CD4-positive, alpha-beta T cell treated with Interleukin-4 for 4 hours (primary cell): Measurements from ENCODE around the gene ACP7.
A peak's percentile ranks its signal among the peaks of the same experiment; 100 is the strongest.
"Not testable (repeated sequence)": the region's sequence is repeated elsewhere in the genome, so short reads cannot be mapped to it uniquely, and the experiment has no call there.

Source experiments
- DNase-seq: peaks from one replicate; pipeline ENCODE4 v3.0.0-alpha.2; 2020

The ACP7 gene

DNA sequence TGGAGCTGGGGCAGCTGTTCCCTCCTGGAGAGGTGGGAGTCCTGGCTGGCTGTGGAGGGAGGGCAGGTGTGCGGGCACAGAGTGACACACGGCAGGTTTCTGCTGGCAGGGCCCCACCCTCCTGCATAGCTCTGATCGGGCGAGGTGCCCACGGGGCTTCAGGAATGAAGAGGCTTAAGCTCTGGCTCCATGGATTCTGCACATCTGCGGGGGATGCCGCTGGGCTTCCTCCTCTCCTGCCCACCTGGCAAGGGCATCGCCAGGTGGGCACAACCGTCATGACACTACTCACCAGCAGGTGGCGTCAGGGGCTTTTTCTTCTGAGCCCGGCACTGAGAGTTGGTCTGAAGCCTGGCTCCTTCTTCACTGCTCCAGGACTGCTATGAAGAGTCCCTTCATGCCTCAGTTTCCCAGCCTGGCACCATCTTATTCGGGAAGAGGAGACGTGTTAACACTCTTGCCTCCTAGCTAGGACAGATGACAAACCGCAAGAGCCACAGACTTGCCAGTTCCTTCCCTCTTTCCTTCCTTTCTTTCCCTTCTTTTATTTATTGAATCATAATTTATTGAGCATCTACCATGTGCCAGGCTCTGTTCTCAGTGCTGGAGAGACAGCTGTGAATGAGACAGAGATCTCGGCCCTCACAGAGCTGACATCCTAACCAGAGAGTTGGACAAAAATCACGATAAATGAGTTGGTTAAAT, 26.2 kb downstream of the ACP7 start:
- DNase-seq, result peak; percentile 56

DNA sequence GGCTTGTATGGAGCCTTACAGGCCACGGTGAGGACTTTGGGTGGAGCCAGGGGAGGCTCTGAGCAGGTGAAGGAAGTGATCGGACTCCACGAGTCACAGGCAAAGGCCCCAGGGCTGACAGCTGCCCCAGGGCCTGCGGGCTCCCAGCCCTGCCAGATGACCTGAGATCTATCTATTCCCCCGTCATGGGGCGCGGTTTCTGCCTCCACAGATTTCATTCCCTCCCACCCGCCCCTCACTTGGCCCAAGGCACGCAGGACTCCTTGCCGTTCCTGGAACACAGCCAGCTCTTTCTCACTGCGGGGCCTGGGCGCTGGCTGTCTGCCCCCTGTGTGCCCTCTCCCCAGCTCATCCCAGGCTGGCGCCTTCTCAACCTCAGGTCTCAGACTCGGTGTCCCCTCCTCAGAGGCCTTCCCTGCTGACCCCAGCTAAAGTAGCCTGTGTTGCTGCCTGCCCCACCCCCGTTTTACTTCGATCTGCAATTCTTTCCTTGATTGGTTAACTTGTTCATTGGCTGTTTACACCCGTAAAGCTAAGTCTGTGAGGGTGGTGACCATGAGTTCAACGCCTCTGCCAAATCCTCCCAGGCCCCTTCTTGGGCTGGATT, 27.5 kb downstream of the ACP7 start:
- no peak for DNase-seq

DNA sequence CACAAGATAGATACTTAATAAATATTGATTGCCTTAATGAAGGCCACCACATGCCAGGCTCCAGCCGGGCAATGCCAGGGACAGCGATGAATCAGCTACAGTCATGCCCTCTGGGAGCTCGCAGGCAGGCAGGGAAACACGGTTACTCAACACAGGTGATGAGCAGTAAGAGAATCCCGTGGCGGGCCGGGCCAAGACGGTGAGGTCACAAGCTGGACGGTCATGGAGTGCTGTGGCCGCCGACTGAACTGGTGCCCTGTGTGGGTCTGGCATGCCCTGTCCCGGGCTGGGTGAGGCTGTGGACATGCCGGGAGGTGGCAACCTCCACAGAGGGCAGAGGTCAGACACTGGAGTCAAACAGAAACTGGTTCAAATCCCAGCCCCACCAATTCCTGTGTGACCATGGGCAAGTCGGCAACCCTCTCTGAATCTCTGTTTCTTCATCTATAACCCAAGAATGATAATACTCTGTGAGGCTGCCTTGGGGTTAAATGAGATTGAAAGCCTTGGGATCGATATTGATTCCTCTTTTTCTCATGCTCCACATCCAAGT, 28.2 kb downstream of the ACP7 start:
- DNase-seq, result no peak

DNA sequence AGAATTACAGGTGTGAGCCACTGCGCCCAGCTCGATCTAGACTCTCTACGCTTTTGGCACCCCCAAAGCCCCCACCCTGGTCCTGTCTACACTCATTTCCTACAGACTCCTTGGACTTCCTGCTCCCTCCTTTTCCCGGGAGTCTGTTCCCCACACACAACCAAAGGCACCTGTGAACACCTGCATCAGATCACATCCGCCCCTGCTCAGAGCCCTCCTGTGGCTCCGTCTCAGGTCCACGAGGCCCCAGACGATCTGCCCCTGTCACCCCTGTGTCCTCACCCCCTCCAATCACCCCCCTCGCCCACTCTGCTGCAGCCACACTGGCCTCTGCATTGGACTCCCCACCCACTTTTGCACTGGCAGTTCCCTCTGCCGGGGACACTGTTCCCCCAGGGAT, 29.0 kb downstream of the ACP7 start:
- no peak for DNase-seq

DNA sequence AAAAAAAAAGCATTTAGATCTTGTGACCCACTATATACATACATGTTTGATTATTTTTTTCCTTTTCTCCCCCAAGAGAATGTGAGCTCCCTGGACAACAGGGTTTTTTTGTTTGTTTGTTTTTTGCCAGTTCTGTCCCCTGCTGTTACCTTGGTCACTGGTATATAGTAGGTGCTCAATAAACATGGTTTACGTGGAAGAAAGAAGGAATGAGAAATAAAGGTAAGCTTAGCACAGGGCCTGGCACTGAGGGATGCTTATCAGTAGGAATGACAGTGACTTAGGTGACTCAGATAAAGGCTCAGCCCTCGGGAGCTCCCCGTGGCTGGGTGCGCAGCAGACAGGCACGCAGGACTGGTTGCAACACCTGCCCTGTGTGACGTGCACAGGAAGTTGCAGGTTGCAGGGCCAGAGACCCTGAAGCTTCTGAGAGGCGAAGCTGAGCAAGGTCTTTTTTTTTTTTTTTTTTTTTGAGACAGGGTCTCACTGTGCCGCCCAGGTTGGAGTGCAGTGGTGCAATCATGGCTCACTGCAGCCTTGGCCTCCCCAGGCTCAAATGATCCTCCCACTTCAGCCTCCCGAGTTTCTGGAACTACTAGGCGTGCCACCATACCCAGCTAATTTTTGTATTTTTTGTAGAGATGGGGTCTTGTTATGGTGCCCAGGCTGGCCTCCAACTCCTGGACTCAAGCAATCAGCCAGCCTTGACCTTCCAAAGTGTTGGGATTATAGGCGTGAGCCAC, 31.1 kb downstream of the ACP7 start:
- DNase-seq, result no peak

DNA sequence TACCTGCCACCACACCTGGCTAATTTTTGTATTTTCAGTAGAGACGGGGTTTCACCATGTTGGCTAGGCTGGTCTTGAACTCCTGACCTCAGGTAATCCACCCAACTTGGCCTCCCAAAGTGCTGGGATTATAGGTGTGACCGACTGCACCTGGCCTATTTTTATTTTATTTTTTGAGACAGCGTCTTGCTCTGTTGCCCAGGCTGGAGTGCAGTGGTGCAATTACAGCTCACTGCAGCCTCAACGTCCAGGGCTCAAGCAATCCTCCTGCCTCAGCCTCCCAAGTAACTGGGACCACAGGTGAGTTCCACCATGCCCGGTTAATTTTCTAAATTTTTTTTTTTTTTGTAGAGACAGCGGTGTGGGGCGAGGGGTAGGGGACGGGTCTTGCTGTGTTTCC, 32.9 kb downstream of the ACP7 start:
- DNase-seq, result not testable (repeated sequence)

DNA sequence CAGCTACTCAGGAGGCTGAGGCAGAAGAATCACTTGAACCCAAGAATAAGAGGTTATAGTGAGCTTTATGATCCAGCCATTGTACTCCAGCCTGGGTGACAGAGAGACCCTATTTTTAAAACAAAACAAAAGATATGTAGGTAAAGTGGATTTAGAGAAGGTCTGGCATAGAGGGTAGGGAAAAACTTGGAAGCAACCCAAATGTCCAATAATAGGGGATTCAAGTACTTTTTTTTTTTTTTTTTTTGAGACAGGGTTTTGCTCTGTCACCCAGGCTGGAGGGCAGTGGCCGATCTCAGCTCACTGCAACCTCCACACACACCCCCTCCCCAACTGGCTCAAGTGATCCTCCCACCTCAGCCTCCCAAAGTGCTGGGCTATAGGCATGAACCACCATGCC, 35.7 kb downstream of the ACP7 start:
- no peak for DNase-seq

DNA sequence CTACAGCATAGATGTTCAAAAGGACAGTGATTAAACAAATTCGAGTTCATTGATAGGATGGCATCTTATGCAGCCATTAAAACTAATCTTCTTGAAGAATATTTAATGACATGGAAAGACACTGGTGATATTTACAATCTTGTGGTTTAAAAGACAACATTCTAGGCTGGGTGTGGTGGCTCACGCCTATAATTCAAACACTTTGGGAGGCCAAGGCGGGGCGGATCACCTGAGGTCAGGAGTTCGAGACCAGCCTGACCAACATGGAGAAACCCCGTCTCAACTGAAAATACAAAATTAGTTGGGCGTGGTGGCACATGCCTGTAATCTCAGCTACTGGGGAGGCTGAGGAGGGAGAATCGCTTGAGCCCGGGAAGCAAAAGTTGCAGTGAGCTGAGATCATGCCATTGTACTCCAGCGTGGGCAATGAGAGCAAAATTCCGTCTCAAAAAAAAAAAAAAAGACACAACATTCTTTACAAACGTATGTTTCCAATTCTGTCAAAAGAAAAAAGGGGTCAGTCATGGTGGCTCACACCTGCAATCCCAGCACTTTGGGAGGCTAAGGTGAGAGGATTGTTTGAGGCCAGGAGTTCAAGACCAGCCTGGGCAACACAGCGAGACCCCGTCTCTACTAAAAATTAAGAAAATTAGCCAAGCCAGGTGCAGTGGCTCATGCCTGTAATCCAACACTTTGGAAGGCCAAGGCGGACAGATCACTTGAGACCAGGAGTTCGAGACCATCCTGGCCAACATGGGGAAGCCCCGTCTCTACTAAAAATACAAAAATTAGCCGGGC, 39.0 kb downstream of the ACP7 start:
- no peak for DNase-seq

DNA sequence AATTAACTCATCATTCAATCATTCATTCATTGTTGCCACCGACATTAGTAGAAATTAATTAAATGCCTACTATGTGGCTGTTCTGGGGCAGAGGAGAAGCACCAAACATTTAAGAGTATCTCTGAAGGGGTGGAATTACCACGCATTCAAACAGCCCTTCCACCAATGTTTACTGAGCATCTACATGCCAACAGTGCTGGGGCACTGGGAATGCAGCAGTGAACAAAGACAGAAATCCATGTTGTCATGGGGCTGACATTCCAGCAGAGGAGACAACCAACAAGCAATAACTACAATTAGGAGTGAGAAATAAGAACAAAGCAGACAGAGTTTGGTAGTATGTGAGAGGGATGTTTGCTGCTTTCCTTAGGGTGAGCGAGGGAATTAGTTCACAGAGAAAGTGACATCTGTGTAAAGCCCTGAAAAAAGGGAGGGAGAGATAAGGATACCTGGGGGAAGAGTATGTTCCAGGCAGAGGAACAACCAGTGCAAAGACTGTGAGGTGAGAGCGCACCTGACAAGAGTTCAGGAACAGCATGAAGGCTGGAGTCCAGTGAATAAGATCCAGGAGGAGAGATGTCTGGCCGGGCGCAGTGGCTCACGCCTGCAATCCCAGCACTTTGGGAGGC, 40.1 kb downstream of the ACP7 start:
- DNase-seq, result no peak

DNA sequence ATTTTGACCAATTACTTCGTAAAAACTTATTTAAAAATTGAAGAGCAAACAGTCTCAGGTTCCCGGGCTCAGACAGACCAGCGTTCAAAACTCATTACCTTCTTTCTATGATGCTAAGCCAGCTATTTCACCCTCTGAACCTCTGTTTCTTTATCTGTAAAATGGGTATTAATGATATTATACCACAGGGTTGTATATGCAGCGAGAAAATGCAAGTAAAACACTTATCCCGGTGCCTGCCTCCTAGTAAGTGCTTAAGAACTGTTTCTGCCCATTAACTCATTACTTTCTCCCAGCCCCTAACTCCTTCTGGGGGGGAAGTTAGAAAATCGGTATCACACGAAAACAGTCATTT, 41.0 kb downstream of the ACP7 start:
- DNase-seq, result no peak

DNA sequence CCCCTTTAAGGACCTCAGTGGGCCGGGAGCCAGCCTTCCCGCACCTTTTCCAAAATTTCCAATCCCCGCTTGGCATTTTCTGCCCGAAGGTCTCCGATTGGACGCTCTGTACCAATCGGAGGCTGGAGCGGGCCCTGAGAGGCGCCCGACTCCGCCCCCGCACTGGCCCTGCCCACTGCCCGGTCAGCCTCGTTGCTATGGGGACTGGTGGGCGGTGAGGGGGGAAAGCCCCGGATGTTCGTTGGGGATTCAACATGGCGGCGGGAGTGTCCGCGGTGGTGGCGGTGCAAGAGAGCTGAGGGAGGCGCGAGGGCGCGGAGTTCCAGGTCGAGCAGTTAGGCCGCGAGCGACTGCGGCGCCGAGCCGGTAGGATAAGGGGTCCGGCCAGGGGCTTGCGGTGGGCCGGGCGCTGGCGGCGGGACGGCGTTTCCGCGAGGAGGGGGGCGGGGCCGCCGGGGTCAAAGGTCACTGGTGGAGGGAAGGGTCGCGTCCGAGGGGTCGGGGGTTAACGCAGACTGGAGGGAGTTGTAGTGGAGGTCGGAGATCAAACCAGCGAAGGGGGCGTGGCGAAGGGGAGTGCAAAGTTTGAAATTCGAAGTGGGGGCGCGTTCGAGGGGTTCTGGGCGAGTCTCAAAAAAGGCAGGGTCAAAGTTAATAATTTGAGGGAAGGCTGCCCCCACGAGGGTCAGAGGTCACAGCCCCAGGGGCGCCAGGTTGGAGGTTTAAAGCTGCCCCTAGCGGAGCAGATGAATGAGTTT, 41.6 kb downstream of the ACP7 start, which contains the start of gene PAK4:
TSS of gene PAK4 (plus strand) at position 233 of the 758 bp plus-strand sequence. CDS start 43,768 bp downstream, outside the sequence.
- DNase-seq, result peak; percentile 96

DNA sequence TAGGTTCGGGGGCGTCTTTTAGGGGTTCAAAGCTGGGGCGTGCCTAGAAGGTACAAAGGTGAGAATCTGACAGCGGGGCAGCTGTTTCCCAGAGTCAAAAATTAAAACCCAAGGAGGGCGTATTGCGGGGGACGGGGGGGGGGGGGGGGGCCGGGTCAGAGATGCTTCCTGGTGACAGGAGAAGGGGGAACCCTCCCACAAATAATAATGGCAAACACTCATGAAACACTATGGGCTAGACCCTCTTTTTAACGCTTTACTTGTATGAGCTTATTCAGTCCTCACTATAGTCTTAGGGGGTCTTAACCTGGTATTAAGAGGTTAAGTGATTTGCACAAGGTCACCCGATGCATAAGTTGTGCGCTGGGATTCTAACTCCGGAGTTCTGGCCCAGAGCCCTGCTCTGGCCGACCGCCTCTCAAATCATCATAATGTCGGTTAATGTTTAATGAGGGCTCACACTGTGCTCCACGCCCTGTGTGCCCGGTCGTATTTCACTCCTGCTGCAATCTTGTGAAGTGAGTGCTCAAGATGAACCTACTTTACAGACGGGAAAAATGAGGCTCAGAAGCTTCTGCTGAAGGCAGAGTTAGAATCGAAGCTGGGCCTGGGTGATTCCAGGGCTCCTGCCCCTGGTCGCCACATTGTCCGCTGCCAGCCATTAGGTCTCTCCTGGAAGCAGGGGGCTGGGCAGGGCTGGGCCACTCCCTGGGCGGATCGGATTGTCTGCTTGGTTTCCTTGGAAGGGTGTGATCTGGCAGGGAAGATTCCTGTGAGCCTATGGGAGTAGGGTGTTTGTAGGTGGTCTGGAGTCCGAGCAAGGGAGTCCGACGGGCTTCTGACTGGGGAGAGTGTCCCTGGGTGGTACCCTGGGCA, 42.4 kb downstream of the ACP7 start:
- DNase-seq, result no peak

DNA sequence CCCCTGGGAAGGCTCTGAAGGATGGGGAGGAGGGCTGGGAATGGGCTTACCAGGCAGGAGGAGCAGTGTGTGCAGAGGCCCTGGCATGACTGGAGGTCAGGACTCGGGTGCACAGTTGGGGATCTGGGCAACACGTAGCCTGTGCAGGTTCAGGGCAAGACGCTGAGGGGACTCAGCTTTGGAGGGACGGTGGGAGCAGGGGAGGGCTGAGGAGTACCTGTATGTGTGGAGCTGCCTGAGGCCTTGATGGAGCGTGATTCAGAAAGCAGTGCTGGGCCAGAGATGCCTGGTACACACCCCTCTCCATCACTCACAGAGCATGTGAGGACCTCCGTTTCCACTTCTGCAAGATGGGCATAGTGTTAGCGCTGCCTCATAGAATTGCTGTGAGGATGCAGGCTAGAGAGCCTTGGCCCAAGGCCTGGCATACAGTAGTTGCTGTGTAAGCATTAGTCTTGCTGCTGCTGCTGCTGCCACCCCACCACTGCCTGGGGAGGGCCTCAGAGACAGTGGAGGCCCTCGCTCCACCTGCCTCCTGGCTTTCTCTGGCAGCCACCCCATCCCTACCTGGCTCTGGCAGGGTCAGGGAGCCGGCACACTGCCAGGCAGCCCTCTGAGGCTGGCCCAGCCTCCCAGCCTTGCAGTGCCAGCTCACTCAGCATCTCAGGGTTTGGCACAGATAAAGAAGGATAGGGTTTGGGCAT, 43.8 kb downstream of the ACP7 start:
- DNase-seq, result no peak

DNA sequence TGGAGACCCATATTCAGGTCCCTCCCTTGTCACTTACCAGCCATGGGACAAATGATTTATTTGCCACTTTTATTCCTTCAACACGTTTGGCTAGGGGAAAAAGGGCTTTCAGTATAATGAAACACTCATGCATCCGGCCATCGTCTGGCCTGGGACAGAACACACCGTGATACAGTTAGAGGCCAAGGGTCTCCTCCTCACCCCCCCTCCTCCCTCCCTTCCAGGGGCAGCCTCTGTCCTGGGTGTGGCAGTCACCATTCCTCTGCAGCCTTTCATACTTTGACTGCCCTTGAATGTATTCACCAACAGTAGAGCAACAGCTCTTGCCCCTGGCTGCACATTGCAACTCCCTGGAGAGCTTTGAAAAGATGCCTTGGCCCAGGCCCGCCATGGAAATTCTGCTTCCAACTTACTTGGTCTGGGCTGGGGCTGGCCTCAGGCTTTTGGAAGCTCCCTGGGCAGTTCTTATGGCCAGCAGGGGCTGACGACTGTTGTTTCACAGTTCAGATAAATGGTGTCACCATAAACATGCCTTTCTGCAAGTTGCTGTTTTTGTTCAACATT, 44.4 kb downstream of the ACP7 start:
- DNase-seq, result no peak

DNA sequence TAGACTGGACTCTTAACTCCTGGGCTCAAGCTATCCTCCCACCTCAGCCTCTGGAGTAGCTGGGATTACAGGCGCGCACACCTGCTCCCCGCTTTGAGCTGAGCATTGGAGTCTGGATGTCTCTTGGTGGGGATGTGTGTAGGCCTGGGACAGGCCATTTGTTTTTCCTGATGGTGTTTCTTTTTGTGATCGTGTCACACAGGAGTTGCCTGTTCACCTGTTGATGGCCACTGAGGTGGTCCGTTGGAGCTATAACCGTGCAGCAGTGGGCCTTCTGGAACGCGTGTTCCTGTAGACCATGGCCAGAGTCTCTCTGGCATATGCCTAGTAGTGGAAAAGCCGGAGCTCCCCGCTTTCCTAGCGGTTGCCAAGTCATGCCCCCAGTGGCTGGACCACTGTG, 44.9 kb downstream of the ACP7 start:
- DNase-seq, result no peak

DNA sequence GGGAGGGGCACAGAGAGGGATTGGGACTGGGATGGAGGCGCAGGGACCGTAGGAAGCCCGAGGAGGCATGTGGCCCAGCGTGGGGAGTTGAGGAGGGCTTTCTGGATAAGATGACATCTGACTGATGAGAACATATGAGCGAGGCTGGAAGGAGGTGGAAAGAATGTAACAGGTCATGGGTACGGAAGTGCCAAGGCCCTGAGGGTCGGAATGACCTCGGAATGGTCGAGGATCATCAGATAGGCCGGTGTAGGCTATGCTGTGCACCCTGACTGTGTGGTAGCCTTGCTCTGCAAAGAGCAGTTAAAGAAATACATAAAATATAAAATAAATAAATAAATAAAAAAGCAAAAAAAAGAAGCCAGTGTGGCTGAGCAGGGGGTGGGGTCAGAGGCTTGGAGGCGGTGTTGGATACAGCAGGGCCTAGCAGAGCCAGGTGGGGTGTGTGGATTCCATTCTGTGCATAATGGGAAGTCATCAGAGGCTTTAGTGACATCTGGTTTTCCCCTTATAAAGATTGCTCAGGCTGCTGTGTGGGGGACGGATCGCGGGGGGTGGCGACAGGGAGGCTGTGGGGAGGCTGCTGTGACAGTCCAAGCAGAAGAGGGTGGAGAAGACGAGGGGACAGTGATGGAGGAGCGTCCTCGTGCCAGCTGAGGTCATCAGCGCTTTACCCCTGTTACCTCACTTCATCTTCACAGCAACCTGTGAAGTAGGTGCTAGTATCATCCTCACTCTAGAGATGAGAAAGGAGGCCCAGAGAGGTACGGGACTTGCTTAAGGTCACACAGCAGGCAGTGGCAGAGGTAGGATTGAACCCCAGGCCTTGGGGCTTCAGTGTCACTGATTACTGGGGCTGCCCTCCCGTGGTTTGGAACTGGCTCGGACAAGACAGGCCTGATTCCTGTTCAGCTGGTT, 46.4 kb downstream of the ACP7 start:
- no peak for DNase-seq

DNA sequence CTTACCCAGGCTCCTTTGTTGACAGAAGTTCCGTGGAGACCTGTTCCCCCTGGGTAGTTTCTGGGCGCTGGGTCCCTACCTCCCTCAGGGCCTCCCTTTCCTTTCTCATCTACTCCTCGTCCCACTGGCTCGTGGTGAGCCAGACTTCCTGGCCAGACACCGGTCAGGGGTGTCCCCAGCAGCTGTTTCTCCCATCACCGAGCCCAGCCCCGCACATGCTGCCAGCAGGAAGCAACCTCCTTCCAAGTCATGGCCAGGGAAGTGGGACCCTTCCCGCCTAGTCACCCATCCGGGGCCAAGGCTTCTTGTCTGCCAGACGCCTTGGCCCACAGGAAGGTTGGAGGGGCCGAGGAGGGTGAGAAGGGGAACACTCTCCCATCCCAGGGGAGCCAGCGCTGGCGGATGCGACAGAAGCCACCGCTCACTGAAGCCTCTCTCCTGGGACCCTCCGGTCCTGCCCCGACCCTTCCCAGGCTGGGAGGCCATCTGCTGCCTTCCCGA, 47.1 kb downstream of the ACP7 start:
- DNase-seq, result no peak

DNA sequence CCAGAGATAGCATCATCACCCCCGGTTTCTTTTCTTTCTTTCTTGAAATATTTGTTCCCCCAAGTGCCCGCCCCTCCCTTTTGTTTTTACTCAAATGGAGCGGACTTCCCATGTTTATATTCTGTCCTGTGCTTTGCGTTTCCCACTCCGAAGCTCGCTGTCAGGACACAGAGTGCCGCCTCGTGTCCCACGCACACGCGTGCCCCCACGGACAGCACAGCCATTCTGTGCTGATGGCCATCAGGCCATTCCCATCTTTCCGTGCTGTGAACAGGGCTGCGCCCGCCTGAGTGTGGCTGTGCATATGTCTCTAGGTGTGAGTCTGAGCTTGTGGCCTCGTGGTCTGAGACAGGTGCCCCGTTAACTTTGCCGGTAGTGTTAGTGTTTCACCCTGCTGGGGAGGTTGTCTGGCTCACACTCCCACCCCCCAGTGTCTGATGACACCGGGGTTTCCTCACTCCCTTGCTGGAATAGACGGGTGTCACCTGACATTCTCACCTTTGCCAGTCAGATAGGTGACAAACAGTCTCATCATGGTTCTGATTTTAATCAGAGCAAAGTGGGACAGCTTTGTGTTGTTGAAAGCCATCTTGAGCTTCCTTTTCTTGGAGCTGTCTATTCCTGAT, 48.3 kb downstream of the ACP7 start:
- no peak for DNase-seq
